GM08714 (cell line): ENCODE measurements around the gene AQP7.
A peak's percentile ranks its signal among the peaks of the same experiment; 100 is the strongest.
"Not testable (repeated sequence)": the region's sequence is repeated elsewhere in the genome, so short reads cannot be mapped to it uniquely, and the experiment has no call there.

Experiments
- H3K4me3 ChIP-seq: fragments of 200-500 bp; sonication (Bioruptor generic); 2 replicates; pipeline ENCODE4 v1.5.1; 2014; ENCODE audit warnings: mild to moderate bottlenecking, low read length, inconsistent platforms
- ZNF274 ChIP-seq: IDR thresholded peaks from 2 replicates; pipeline ENCODE4 v1.6.1; 2012; ENCODE audit warnings: mild to moderate bottlenecking, low read depth, low read length

Gene AQP7

GRCh38 chr9:33402371-33402770 lies at the start of gene AQP7:
AQP7 (minus strand) TSS chr9:33402568; CDS start chr9:33401262, 1,306 bp downstream.
- H3K4me3 ChIP-seq, result not testable (repeated sequence)

GRCh38 chr9:33450621-33451146 lies 48.3 kb upstream of the AQP7 start:
- no peak overlapping the region for H3K4me3 ChIP-seq
- no peak for TF ChIP-seq ZNF274

DNA sequence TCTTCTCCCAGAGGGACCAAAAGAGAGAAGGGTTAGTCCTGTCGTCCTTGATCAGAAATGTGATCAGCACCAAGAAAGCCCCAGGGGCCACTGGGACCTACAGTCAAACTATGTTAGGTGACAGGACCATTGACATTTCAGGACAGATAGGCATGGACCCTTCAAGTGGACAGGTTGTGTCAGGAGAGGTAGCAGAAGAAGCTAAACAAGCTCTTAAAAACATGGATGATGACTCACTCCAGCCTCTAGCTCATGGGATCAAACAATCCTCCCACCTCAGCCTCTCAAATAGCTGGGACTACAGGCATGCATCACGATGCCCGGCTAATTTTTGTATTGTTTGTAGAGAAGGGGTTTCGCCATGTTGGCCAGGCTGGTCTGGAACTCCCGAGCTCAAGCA lies 47.3 kb upstream of the AQP7 start:
- no peak for TF ChIP-seq ZNF274
- H3K4me3 ChIP-seq, result no peak overlapping the region

DNA sequence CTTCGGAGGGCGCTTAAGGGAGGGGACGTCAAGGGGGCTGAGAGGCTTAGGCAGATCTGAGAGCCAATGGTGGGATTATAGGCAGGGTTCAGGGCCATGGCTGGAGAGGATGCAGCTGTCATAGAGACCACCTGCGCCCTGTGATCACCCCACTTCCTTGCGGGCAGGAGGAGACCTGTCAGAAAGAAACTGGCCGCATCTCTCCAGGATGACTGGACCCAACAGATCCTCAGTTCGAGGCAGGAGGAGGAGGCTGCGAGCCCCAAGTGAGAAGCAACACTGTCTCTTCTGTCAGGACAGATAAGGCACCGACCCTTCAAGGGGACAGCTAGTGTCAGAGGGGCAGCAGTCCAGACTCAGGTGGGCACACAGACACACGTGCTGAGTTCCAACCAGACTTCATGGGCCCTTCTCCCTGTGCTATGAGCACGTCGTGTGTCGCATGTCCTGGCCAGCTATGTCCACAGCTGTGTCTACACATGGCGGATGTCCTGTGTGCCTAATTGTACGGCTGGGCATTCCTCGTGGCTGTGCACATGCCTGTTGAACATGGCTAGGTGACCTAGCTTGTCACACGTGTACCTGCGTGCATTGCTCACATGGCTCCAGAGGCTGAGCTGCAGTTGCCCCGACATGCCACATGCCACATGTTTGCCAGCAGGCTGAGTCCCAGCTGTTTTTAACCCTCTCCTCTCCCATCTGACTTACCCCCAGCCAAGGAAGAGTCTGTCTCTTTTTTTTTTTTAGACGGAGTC lies 45.6 kb upstream of the AQP7 start:
- TF ChIP-seq ZNF274, result no peak
- peak overlapping the region; percentile 6; the same call in 1 of the 2 replicates for H3K4me3 ChIP-seq

DNA sequence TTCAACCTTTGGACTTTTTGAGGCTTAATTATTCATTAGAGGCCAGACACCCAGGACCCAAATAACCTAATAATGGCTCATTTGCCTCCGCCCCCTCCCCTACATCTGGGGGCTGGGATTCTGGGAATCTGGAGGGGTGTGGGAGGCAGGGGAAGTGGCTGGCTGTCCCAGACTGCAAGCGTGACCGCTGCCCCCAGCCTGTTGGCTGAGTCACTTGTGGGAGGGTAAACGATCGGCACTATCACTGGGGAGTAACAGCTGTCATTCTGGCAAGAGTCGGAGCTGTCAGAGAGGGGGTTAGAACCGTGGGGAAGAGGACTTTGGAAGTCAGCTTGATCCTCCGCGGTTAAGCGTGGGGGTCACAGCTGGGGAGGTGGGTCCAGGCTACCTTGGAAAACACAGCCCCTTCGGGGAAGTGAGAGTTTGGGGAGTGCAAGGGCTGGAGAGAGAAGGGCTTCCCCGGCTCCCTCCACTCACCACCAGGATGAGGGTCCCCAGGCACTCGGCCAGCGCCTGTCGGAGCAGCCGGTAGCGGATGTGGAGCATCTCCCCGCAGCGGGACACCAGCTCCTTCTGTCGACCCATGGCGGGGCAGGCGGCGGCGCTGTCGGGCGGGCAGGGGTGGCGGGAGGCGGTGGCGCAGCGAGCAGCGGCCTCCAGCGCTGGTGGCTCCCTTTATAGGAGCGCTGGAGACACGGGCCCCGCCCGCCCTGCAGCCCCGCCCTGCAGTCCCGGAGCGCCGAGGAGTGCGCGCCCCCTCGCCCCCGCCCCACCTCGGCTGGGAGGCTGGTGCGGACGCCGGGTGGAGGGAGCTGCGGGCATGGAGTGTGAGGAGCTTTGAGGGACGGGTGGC lies 44.8 kb upstream of the AQP7 start, which contains the start of gene AQP3:
TSS of gene AQP3 (minus strand) at position 648 of the 853 bp plus-strand sequence. CDS start at position 585, 63 bp downstream.
- peak within 1 kb of the TSS; percentile 6; the same call in 1 of the 2 replicates for H3K4me3 ChIP-seq
- no peak for TF ChIP-seq ZNF274

DNA sequence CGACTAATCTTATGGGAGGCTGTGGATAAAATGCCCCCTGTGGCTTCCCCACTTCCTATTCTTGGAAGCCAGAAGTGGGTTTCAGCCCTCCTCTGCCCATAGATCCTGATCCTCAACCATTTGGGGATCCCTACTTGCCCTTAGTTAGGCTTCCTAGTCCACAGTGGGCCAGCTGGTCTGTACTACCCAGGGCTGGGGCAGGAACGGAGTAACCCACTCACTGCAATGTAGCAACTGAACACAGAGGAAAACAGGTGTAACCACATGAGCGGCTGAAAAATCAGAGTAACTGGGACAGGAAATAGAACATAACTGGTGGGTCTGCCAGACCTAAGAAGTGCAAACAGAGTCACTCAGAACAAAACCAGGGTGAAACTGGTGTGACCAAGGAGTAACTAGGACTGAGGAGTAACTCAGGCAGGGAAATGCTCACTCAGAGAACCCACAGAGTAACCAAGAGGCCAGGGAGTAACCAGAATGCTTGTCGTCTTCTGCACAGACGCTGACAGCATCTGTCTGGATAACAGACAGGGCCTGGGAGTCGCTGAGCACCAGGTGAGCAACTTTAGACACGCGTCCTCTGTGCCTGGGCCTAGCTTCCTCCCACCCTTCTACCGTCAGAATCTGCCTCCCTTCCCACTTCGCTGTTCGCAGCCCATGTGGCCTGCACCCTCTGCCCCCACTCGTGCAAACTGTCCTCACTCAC lies 44.0 kb upstream of the AQP7 start:
- TF ChIP-seq ZNF274, result no peak

GRCh38 chr9:33445389-33446239 lies 43.2 kb upstream of the AQP7 start:
- TF ChIP-seq ZNF274, result no peak
- H3K4me3 ChIP-seq, result no peak overlapping the region

More for the DNA sequence above, 44.0 kb upstream of the AQP7 start:
- H3K4me3 ChIP-seq, result no peak overlapping the region

DNA sequence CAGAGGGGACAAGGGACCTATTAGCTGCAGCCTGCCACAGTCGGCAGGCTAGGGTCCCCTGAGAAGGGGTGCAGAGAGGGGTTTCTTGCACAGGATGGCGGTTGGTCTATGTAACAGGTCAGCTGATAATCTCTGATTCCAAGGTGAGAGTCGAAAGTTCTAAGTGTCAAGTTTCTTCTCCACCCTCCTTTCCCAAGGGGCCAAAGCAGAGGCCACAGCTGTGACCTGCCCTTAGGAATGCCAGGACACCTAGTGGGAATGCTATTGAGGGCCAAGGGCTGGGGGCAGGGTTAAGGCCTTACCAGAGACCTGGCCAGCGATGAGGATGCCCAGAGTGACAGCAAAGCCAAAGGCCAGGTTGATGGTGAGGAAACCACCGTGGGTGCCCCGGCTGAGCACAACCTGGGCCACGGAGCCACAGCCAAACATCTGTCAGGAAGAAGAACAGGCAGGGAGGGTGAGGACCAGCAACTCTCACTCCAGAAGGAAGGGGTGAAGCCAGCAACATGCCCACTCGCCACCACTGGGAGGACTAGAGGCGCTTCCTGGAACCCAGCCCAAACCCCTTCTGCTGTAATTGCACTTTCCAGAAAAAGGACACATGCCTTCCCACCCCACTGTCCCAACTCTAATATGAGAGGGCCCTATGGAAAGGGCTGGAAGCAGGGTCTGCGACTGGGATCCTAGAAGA lies 41.2 kb upstream of the AQP7 start:
- TF ChIP-seq ZNF274, result no peak
- H3K4me3 ChIP-seq, result no peak overlapping the region

DNA sequence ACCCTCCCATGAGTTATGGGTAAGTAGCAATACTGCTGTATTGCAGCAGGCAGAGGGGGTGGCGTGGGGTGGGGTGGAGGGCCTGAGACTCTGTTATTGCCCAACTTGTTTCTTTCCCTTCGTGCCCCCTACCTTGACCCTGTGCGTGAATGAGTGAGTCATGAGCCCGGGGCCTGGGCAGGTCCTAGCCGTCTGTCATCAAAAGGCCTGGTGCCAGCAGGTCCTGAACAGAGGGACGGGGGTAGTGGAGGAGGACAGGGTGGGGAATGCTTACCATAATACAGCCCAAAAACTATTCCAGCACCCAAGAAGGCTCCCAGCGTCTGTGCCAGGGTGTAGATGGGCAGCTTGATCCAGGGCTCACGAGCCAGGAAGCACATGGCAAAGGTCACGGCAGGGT lies 40.7 kb upstream of the AQP7 start:
- H3K4me3 ChIP-seq, result no peak overlapping the region
- TF ChIP-seq ZNF274, result no peak

- TF ChIP-seq ZNF274, result no peak
Measured at GRCh38 chr9:33442125-33442524, 39.8 kb upstream of the AQP7 start.

DNA sequence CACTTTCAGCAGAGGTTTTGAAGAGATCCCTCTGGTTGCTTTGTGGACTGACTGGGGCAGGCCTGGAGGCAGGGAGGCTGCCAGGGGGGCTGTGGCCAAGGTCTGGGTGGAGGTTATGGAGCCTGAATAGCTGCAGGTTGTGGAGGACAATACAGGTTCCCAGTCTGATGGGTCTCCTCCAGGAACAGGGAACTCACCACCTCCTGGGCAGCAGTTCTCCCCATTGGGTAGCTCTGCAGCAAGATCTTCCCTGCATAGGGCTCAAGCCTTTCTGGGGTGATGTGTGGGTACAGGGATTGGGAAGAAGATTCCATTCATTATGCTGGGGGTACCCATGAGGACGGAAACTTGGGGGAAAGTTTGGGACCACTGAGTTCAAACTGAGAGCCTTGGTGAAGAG lies 38.2 kb upstream of the AQP7 start:
- TF ChIP-seq ZNF274, result no peak
- H3K4me3 ChIP-seq, result no peak overlapping the region

More at GRCh38 chr9:33442125-33442524, 39.8 kb upstream of the AQP7 start:
- no peak overlapping the region for H3K4me3 ChIP-seq

GRCh38 chr9:33440204-33440603 lies 37.8 kb upstream of the AQP7 start:
- no peak overlapping the region for H3K4me3 ChIP-seq
- TF ChIP-seq ZNF274, result no peak

- no peak for TF ChIP-seq ZNF274
Measured at GRCh38 chr9:33439731-33440130, 37.4 kb upstream of the AQP7 start.

More at GRCh38 chr9:33439731-33440130, 37.4 kb upstream of the AQP7 start:
- H3K4me3 ChIP-seq, result no peak overlapping the region
